GM19452 (cell line): ENCODE results near the gene HIPK2.

Source experiments
- ATAC-seq: cut with Tn5 transposase; IDR thresholded peaks from one replicate; pipeline ENCODE4 v1.9.1; 2021; ENCODE audit not compliant: unreplicated experiment

HIPK2 gene

GRCh38 chr7:139753081-139753692, 24.6 kb downstream of the HIPK2 start:
- no peak for ATAC-seq

DNA sequence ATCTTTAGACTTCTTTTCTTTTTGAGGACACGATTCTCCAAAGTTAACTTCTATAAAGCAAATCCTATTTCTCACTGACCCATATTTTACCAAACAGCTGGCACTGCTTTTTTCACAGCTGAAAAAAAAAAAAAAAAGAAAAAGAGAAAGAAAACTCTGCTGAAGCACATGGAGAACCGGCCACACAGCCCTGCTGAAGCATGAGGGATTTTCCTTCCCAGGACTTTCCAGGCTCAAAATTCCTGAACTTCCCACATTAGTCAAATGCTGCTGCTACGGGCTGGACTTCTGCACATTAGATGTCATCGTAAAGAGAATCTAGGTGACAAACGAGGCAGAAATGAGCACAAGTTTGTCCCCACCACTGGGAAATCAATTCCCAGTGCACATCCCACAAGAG, 25.2 kb downstream of the HIPK2 start:
- ATAC-seq: no peak

DNA sequence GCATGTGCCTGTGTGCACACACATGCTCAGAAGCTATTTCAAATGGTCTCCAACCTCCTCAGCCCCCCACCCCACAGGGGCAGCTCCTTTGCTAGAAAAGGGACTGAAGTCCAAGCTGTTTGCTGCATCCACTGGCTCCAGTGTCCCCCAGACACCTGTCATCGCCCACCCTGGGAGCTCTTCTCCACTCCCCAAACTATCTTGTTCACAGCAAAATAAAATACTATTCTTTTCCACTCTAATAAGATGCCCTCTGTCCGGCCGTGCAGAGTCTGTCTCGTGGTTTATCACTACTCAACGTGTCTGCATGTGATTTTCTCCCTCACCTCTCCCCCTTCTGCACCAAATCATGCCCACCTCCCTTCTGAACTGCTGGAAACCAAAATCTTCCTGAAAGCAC, 25.6 kb downstream of the HIPK2 start:
- no peak for ATAC-seq

DNA sequence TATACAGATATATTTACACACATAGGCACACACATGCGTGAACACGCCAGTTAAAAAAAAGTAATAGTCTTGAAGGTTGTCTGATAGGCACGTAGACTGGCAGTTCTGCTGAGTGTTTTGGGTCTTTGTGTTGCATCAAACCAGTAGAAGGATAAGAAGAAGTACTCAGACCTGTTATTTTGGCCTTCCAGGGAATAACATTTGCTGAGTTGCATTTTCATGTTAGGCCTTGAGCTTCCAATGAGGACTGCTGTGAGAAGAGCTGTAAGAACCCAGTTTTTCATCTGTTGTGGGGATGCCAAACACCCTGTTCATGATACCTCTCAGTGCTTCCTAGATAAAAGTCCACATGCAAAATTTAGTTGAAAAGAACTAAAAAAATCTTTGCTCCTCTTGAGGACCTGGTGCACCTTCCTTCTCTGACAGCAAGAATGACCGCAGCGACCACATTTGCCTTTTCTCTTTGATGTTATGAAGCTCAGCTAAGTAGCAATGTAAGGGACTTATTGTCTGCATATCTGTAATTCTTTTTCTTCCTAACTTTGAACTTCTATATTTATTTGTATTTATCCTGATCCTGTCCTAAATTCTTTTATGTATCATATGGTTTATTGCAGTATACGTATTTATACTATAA, 27.2 kb downstream of the HIPK2 start:
- no peak for ATAC-seq

DNA sequence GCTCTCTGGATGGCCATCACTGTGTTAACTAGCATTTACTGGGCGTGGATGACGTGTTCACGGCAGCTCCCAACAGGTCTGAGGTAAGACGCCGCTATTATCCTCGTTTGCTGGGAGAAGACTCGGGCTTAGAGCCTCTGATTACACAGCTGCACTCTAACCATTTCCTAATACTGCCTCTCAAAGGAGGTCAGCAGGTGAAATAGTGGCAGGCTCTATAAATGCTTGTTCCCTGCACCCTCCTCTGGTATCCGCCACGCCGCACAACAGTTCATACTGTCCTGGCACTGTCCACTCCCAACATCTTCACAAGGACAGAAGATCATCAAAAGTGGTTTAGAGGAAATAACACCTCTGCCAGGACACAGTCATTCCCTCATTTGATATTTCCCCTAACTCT, 28.3 kb downstream of the HIPK2 start:
- ATAC-seq: no peak

DNA sequence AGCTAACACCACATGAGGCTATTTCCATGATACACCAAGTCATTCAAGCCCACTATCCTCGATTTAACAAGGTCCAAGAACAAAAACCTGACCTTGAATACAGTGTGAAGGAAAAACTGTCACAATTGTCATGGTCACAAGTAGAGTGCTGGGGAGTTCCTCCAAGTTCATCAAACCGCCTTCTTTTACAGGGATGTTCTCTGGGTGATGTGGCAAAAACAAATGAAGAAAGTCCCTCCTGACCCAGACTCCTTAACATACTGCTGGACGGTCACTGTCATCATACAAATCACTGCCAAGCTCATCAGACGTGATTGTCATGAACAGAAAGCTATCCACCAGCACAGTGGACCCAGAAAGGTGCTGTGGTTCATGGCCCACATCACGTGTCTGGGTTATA, 28.9 kb downstream of the HIPK2 start:
- ATAC-seq: no peak

- no peak for ATAC-seq
Observed at GRCh38 chr7:139748373-139748765, 29.4 kb downstream of the HIPK2 start.

DNA sequence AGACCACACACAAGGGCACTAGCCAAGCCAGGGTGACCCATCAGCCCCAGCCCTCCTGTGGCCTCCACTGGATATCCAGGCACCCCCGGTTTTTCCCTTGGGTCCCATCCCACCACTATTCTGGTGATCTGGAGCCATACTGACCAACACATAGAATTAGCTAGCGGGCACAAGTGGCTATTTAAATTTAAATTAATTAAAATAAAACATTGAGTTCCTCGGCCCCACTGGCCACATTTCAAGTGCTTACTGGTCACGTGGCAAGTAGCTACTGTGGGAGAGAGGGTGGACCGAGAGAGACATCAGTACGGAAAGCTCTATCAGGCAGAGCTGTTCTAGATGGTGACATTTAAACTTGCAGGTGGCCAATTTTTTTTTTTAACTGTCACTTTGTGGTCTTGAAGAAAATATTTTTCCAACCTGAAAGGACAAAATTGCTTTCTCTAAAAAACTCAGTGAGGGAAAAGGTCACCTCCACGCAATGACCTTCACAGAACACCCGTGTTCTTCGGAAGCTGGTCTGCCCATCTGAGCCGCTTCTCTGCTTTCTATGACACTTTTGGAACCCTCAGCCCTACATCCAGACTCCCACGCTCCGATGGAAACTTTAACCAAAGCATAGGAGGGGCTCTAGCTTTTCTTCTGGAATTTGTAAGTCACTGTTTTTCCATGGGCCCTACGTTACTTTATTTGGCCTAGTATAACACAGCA, 30.0 kb downstream of the HIPK2 start:
- no peak for ATAC-seq

- ATAC-seq: no peak
Observed at GRCh38 chr7:139746652-139747051, 31.1 kb downstream of the HIPK2 start.

DNA sequence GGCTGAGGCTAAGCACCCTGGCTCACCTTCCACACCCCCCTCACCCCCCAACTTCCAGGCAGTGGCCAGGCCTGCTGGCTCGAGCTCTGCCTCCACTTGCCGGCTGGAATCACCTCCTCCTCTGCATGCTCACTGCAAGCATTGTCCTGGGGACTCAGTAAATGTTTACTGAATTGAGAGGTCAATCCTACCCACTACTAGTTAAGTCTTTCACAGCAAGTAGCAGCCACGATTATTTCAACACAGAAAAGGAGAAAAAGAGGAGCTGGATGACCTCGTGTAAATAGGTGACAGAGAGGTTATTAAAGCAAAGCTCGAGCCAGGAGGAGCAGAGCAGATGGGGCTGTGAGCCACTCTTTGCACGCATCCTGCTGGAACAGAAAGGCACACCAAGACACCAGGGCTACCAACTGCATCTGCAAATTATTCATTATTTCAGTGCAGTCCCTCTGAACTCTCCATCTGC, 32.1 kb downstream of the HIPK2 start:
- no peak for ATAC-seq

DNA sequence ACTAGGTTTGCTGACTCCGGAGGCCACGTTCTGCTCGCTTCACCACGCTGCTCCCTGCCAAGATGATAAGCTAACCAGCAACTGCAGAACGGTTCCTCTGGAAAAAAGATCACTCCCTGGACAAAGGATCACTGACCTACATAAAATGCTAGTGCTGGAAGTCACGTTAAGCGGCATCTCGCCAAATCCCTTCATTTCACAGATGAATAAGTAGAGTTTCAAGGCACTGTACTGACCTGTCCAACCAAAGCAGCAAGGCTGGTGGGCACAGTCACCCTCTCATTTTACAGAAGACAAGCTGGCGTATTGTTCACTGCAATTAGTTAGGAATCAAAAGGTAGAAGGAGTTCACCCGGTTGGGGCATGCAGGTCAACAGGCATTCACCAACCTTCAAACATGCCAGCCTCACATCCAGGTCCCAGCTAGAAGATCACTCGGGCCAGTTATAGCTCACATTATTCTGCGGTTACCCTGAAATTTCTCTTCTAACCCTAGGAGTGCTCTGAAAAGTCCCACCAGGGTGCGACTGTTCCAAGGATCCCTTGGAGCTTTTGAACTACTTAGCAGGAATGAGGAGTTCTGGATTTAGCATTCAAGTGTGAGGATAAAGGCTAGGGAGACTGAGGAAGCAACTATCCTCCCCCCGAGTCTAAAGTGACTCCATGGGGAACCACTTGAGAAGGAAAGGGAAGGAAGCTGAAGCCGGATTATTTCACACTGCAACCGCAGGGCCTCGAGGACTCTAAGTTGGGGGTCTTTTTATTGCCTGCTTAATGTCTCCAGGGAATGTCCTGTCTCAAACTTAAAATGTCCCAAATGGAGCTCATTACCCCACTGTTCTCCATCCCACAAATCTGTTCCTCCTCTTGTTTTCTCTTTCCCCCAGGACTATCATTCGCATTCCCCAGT, 32.8 kb downstream of the HIPK2 start:
- no peak for ATAC-seq

DNA sequence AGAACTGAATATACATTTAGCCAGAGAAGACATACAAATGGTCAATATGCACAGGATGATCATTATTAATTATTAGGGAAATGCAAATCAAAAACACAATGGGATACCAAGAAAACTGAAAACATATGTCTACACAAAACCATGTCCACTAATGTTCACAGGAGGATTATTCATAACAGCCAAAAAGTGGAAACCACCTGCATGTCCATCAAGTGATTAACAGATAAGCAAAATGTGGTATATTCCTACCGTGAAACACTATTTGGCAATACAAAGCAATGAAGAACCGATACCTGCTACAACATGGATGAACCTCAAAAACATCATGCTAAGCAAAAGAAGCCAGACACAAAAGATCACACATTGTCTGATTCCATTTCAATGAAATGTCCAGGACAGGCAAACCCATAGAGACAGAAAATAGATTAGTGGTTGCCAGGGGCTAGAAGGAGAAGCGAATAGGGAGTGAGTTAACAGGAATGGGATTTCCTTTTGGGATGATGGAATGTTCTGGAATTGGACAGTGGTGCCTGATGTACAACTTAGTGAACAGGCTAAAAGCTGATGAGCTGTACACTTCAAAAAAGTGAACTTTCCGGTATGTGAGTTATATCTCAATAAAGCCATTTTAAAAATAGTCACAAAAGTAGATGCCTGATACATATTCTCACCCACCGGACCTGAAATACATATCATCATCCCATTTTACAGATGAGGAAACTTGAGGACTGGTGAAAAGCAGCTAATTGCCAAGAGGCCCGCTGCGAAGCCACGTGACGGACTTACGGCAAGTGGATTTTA, 33.6 kb downstream of the HIPK2 start:
- ATAC-seq: no peak

DNA sequence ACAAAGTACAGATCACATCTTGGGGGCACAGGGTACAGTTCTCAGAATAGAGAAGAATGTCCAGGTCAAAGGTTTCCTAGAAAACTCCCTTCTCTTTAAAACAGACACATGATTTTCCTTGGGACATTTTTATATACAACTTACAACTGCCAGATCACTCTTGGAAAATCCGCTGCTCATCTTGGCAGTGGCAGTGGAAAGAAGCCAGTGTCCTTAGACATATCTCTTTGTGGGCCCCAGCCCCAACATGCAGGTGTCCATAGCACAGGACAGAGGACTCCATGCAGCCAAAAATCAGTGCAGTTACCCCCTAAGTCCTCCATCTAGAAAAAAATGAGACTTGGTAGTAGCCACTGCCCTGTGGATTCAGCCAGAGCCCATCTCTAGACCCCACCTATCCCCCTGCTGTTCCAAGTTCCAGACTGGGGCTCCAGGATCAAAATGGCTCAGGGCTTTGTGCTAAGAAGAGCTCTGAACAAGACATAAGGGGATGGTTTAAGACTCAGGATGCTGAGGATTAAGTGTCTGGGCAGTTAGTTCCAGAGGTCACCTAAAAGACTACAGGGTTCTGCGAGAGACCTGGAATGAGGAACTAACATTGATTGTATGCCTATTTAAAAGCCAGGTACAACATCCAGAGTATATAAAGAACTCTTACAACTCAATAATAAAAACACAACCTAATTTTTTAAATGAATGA, 34.4 kb downstream of the HIPK2 start:
- ATAC-seq: no peak

DNA sequence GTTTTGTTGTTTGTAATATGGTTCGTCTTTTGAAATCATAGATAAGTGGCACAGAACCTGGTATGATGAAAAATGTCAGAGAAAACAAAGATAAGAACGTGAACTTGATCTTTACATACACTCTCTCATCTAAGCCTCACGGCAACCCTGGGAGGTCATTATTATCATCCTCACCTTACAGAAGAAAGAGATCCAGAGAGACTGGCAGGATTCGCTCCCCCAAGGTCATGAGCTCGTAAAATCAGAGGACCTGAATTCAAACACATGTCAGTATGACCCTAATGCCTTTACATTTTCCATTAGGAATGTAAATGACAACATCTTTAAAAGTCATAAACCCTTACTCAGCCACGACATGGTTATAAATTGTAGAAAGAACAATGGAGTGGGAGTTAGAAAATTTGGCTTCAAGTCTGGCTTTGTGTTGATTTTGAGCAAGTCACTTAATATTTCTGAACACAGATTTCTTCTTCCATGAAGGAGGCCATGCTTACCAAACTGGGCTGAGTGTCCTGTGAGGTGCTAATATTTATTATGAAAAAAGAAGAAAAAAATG, 35.9 kb downstream of the HIPK2 start:
- ATAC-seq: no peak

DNA sequence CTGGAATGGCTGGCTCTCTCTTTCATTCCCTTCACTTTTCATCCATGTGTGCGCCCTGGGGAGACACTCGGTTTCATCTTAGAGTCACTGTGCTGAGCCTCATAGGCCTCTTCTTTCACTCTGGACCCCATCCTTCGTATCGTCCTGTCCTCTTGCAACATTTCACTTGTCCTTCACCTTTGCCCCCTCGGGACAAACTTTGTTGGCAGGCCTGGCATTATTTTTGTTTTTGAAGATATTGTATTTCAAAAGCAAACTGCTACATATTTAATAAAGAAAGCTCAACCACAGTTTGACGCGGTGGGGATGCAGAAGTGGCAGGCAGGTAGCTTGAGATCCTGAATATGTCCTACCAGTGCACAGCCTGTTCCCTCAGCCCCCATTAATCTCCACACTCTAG, 36.6 kb downstream of the HIPK2 start:
- no peak for ATAC-seq

GRCh38 chr7:139739863-139740597, 37.8 kb downstream of the HIPK2 start:
- ATAC-seq: no peak

- ATAC-seq: no peak
Observed at GRCh38 chr7:139738772-139739171, 39.0 kb downstream of the HIPK2 start.

DNA sequence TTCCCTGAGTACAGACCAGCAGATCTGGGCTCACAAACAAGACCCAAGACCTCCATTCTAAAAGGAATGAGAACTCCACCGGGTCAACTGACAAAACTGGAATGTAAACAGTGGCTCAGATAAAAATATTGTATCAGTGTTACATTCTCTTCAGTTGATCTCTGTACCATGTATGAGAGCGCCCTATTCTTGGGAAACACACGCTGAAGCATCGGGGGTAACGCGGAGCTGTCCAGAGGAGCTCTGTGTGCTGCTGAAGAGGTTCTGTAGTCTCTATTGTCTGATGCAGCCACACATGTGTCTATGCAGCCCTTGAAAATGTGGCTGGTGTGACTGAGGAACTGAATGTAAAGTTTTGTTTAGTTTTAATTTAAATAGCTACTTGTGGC, 39.7 kb downstream of the HIPK2 start:
- ATAC-seq: no peak
